GM12892 (cell line): ENCODE results near the gene TTLL4.
"Not testable (repeated sequence)": the region's sequence is repeated elsewhere in the genome, so short reads cannot be mapped to it uniquely, and the experiment has no call there.

Experiments used
- POLR2A ChIP-seq: IDR thresholded peaks from 2 replicates; pipeline ENCODE4 v1.6.1; 2011; ENCODE audit warnings: low read depth, low read length, control low read depth
- TAF1 ChIP-seq: IDR thresholded peaks from 2 replicates; pipeline ENCODE4 v1.6.1; 2011; ENCODE audit warnings: low read depth, mild to moderate bottlenecking, control low read depth, low read length, borderline replicate concordance

DNA sequence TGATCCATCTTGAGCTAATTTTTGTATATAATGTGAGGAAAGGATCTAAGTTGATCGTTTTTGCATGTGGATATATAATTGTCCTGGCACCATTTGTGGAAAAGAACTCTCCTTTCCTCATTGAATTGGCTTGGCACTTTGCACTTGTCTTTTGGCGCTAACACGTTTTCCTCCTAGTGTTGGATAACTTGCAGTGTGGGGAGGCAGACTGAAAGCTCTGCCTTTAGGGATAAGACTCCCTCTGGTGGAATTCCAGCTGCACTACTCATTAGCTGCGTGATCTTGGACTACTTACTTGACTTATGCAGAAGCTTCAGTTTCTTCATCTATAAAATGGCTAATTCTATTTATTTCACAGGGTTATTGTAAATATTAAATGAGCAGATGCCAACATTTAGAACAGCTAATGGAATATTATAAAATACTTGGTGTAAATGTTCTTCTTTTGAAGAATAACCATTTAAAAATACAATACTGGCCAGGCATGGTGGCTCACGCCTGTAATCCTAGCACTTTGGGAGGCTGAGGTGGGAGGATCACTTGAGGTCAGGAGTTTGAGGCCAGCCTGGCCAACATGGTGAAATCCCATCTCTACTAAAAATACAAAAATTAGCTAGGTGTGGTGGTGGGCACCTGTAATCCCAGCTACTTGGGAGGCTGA is 23.1 kb upstream of the TTLL4 start:
- TF ChIP-seq TAF1, POLR2A: not testable (repeated sequence)
